A673 (cell line): Measurements from ENCODE around the gene MOB2. TPM values are rescaled to one million over a fixed set of nuclear protein-coding genes. Genes with fewer than 3 reads are reported as not detected.

Experiments
- BruUV-seq: library from RNA; stranded (reverse); fragments of 400-500 nt; replicated peaks from 2 replicates; lab custom pipeline; 2021; lab: Mats Ljungman, UMichigan
- CTCF ChIA-PET: fragments of 300-600 bp; sonication (Branson Sonifier 250); formaldehyde crosslinking; loops from one replicate; lab custom pipeline; 2022; ENCODE audit warnings: antibody characterized with exemption; lab: Charles Lee
- POLR2A ChIA-PET: fragments of 300-600 bp; sonication (Branson Sonifier 250); formaldehyde crosslinking; loops from one replicate; lab custom pipeline; 2022; ENCODE audit warnings: antibody characterized with exemption; ENCODE audit not compliant: low non-redundant PET; lab: Charles Lee
- DNase-seq: peaks from one replicate; pipeline ENCODE4 v3.0.0-alpha.2; 2015; ENCODE audit warnings: low spot score
- H3K27ac ChIP-seq: fragments of 200-600 bp; sonication (generic); 2 replicates; pipeline ENCODE4 v1.5.1; 2016; ENCODE audit warnings: mixed run types, low read depth, mild to moderate bottlenecking, mixed read lengths, antibody characterized with exemption, low read length; ENCODE audit not compliant: poor library complexity, severe bottlenecking
- H3K27me3 ChIP-seq: fragments of 200-600 bp; sonication (generic); replicated peaks from 2 replicates; pipeline ENCODE4 v1.6.1; 2017; ENCODE audit warnings: mixed run types, low read depth, mild to moderate bottlenecking, mixed read lengths, antibody characterized with exemption, low read length; ENCODE audit not compliant: insufficient read depth, poor library complexity
- H3K36me3 ChIP-seq: fragments of 200-600 bp; sonication (generic); 2 replicates; pipeline ENCODE4 v1.6.1; 2016; ENCODE audit warnings: mixed run types, mild to moderate bottlenecking, mixed read lengths, antibody characterized with exemption, low read length; ENCODE audit not compliant: insufficient read depth, poor library complexity, severe bottlenecking
- H3K4me1 ChIP-seq: fragments of 200-600 bp; sonication (generic); 2 replicates; pipeline ENCODE4 v1.6.1; 2017; ENCODE audit warnings: mixed run types, mild to moderate bottlenecking, mixed read lengths, antibody characterized with exemption, low read length; ENCODE audit not compliant: insufficient read depth, poor library complexity, severe bottlenecking
- H3K4me3 ChIP-seq: fragments of 200-600 bp; sonication (generic); 2 replicates; pipeline ENCODE4 v1.5.1; 2016; ENCODE audit warnings: low read depth, mixed run types, mild to moderate bottlenecking, mixed read lengths, low read length; ENCODE audit not compliant: poor library complexity, severe bottlenecking
- H3K9me3 ChIP-seq: fragments of 200-600 bp; sonication (generic); 2 replicates; pipeline ENCODE4 v1.6.1; 2016; ENCODE audit warnings: mixed run types, low read depth, mild to moderate bottlenecking, mixed read lengths, antibody characterized with exemption, low read length; ENCODE audit not compliant: poor library complexity, severe bottlenecking
- CTCF ChIP-seq: fragments of 300-800, 200-600 bp; sonication (generic); conservative IDR thresholded peaks from 2 replicates; pipeline ENCODE4 v1.5.1; 2017; ENCODE audit warnings: low read depth, mild to moderate bottlenecking, antibody characterized with exemption, low read length, moderate library complexity, mixed read lengths
- EZH2 ChIP-seq: fragments of 200-600 bp; sonication (generic); IDR thresholded peaks from 2 replicates; pipeline ENCODE4 v1.6.1; 2017; ENCODE audit warnings: borderline replicate concordance, low read depth, mild to moderate bottlenecking, mixed read lengths, antibody characterized with exemption, low read length; ENCODE audit not compliant: poor library complexity, severe bottlenecking
- intact Hi-C: fragments of 100-400 bp; cut with micrococcal nuclease; formaldehyde crosslinking; loops from one replicate; pipeline ENCODE4 v1.10.0; 2022; ENCODE audit not compliant: unreplicated experiment
- total RNA-seq: library from RNA; stranded (reverse); gene quantifications from 2 replicates; pipeline ENCODE4 v1.2.3, GENCODE V29; 2021

Gene MOB2
- total RNA-seq, 1 experiment from 2014 or later: 14.7 TPM

- ChIA-PET POLR2A (no interaction called here), CTCF (no interaction called here)
- no peak overlapping the region for H3K27ac ChIP-seq
- no peaks in the 10 kb centered on the region for H3K9me3 ChIP-seq
- H3K4me1 ChIP-seq: no peaks in the 10 kb centered on the region
- no peaks in the 10 kb centered on the region for H3K36me3 ChIP-seq
- no TSS peak for BruUV-seq
- TF ChIP-seq EZH2: no peak
- no peak for TF ChIP-seq CTCF
- DNase-seq: no peak
- no peaks in the 10 kb centered on the region for H3K27me3 ChIP-seq
- intact Hi-C loops: no loop called here
- H3K4me3 ChIP-seq: no peak overlapping the region
Measured at GRCh38 chr11:1481861-1482441, 4.6 kb downstream of the MOB2 start.

- Histone ChIP-seq H3K27me3 (no peaks in the 10 kb centered on the region), H3K27ac (no peak overlapping the region), H3K4me1 (no peaks in the 10 kb centered on the region), H3K9me3 (no peaks in the 10 kb centered on the region), H3K36me3 (no peaks in the 10 kb centered on the region), H3K4me3 (no peak overlapping the region)
- POLR2A ChIA-PET: no interaction called here
- DNase-seq: no peak
- TF ChIP-seq EZH2 (no peak), CTCF (no peak)
- CTCF ChIA-PET: no interaction called here
- intact Hi-C loops: no loop called here
- BruUV-seq: no TSS peak
Measured at GRCh38 chr11:1481483-1481825, 5.1 kb downstream of the MOB2 start.

- Histone ChIP-seq H3K27ac (no peak overlapping the region), H3K4me1 (no peaks in the 10 kb centered on the region), H3K4me3 (no peak overlapping the region), H3K9me3 (no peaks in the 10 kb centered on the region), H3K36me3 (no peaks in the 10 kb centered on the region), H3K27me3 (no peaks in the 10 kb centered on the region)
- no TSS peak for BruUV-seq
- POLR2A ChIA-PET: no interaction called here
- TF ChIP-seq CTCF (no peak), EZH2 (no peak)
- intact Hi-C loops: no loop called here
- CTCF ChIA-PET: no interaction called here
- no peak for DNase-seq
Measured at GRCh38 chr11:1480555-1481482, 5.8 kb downstream of the MOB2 start.
